Liver (tissue), 3 donors: ENCODE results near the gene SNAP25.

Experiments used
- FOXA1 ChIP-seq: IDR thresholded peaks from 2 replicates; pipeline ENCODE4 v1.6.1; 2016; ENCODE audit warnings: antibody characterized with exemption
- SP1 ChIP-seq: IDR thresholded peaks from 2 replicates; pipeline ENCODE4 v1.6.1; 2018; ENCODE audit warnings: antibody characterized with exemption, mild to moderate bottlenecking
- TF ChIP-seq, protein P1 (sequence below): fragments of 150-350 bp; IDR thresholded peaks from 2 replicates; pipeline ENCODE4 v1.5.1; 2017; ENCODE audit warnings: improper control_type of control experiment, low read depth, low read length; ENCODE audit not compliant: missing input control
- TF ChIP-seq, protein P2 (sequence below): IDR thresholded peaks from 2 replicates; pipeline ENCODE4 v1.6.1; 2016; ENCODE audit warnings: antibody characterized with exemption, mild to moderate bottlenecking
- TF ChIP-seq, protein P3 (sequence below): IDR thresholded peaks from 2 replicates; pipeline ENCODE4 v1.6.1; 2016; ENCODE audit warnings: antibody characterized with exemption
- TF ChIP-seq, protein P4 (sequence below): IDR thresholded peaks from 2 replicates; pipeline ENCODE4 v1.6.1; 2016; ENCODE audit warnings: antibody characterized with exemption
- donor health status: healthy.
- donor health status: healthy.

DNA sequence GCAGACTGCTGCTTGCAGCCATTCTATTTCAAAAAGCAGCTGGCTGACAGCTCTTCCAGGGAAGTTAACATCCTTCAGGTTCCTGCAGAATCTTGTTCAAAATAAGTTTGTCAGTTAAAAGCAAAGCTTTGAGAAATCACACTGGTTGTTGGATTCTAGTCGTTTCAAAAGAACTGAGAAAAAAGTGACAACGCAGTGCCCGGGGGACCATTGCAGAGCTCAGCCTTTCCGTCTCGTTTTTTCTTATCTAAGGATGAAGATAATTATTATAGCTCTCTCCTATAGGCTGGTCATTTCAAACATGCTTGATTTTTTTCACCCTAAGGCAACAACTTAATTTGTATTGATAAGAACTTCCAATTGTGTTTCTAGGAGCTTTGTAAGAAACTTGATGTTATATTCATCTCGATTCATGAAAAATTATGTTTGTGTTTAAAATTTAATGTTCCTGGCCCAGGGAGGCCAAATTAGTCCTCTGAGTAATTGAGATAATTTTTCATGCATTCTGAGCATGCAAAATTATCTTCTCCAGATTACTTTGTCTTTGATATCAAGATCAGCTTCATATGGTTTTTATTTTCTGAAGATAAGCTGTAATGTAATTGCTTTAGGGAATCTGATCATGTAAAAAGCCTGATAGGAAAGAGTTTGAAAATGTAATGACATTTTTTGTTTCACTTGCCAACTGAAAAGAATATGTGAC is 58.4 kb downstream of the SNAP25 start:
- TF ChIP-seq, protein P1, sequence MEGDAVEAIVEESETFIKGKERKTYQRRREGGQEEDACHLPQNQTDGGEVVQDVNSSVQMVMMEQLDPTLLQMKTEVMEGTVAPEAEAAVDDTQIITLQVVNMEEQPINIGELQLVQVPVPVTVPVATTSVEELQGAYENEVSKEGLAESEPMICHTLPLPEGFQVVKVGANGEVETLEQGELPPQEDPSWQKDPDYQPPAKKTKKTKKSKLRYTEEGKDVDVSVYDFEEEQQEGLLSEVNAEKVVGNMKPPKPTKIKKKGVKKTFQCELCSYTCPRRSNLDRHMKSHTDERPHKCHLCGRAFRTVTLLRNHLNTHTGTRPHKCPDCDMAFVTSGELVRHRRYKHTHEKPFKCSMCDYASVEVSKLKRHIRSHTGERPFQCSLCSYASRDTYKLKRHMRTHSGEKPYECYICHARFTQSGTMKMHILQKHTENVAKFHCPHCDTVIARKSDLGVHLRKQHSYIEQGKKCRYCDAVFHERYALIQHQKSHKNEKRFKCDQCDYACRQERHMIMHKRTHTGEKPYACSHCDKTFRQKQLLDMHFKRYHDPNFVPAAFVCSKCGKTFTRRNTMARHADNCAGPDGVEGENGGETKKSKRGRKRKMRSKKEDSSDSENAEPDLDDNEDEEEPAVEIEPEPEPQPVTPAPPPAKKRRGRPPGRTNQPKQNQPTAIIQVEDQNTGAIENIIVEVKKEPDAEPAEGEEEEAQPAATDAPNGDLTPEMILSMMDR, result no peak
- TF ChIP-seq, protein P2, sequence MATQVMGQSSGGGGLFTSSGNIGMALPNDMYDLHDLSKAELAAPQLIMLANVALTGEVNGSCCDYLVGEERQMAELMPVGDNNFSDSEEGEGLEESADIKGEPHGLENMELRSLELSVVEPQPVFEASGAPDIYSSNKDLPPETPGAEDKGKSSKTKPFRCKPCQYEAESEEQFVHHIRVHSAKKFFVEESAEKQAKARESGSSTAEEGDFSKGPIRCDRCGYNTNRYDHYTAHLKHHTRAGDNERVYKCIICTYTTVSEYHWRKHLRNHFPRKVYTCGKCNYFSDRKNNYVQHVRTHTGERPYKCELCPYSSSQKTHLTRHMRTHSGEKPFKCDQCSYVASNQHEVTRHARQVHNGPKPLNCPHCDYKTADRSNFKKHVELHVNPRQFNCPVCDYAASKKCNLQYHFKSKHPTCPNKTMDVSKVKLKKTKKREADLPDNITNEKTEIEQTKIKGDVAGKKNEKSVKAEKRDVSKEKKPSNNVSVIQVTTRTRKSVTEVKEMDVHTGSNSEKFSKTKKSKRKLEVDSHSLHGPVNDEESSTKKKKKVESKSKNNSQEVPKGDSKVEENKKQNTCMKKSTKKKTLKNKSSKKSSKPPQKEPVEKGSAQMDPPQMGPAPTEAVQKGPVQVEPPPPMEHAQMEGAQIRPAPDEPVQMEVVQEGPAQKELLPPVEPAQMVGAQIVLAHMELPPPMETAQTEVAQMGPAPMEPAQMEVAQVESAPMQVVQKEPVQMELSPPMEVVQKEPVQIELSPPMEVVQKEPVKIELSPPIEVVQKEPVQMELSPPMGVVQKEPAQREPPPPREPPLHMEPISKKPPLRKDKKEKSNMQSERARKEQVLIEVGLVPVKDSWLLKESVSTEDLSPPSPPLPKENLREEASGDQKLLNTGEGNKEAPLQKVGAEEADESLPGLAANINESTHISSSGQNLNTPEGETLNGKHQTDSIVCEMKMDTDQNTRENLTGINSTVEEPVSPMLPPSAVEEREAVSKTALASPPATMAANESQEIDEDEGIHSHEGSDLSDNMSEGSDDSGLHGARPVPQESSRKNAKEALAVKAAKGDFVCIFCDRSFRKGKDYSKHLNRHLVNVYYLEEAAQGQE, result no peak
- TF ChIP-seq SP1 (no peak), FOXA1 (no peak)
- TF ChIP-seq, protein P3, sequence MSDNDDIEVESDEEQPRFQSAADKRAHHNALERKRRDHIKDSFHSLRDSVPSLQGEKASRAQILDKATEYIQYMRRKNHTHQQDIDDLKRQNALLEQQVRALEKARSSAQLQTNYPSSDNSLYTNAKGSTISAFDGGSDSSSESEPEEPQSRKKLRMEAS, result no peak
- TF ChIP-seq, protein P4, sequence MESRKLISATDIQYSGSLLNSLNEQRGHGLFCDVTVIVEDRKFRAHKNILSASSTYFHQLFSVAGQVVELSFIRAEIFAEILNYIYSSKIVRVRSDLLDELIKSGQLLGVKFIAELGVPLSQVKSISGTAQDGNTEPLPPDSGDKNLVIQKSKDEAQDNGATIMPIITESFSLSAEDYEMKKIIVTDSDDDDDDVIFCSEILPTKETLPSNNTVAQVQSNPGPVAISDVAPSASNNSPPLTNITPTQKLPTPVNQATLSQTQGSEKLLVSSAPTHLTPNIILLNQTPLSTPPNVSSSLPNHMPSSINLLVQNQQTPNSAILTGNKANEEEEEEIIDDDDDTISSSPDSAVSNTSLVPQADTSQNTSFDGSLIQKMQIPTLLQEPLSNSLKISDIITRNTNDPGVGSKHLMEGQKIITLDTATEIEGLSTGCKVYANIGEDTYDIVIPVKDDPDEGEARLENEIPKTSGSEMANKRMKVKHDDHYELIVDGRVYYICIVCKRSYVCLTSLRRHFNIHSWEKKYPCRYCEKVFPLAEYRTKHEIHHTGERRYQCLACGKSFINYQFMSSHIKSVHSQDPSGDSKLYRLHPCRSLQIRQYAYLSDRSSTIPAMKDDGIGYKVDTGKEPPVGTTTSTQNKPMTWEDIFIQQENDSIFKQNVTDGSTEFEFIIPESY, result no peak
